Lower leg skin (tissue), 4 donors: ENCODE measurements around the gene SYNGR4. TPM values are rescaled to one million over a fixed set of nuclear protein-coding genes. Genes with fewer than 3 reads are reported as not detected.

Experiments
- DNase-seq, 2 donors: peaks; one replicate each; pipeline ENCODE4 v3.0.0-alpha.2; 2019; ENCODE audit warnings: low spot score in 2 of 2
- H3K4me3 ChIP-seq: fragments of 200-600 bp; sonication (generic); 2 replicates; pipeline ENCODE4 v1.5.1; 2017; ENCODE audit warnings: mild to moderate bottlenecking, low read depth; ENCODE audit not compliant: poor library complexity, severe bottlenecking
- POLR2A ChIP-seq, 2 donors: fragments of 450-650 bp; IDR thresholded peaks; one replicate each; pipeline ENCODE4 v1.6.1; 2016 to 2017; ENCODE audit warnings: antibody characterized with exemption in 2 of 2, mild to moderate bottlenecking in 1 of 2, moderate library complexity in 1 of 2
- WGBS, 2 donors: methylation state at CpG; one replicate each; pipeline ENCODE4 v1.1.5; 2018; 5-methylcytosine and 5-hydroxymethylcytosine counted together
- intact Hi-C: fragments of 100-400 bp; cut with DNase I; formaldehyde crosslinking; loops from one replicate; pipeline ENCODE4 v1.15.0; 2023; ENCODE audit warnings: low total_unique reads
- total RNA-seq, 4 donors: library from RNA; depleted of rRNA; stranded (reverse); fragments of >200 nt; gene quantifications; one replicate each; pipeline ENCODE4 v1.1.0, GENCODE V29; 2016
- TF ChIP-seq, protein P1 (sequence below), 3 donors: fragments of 450-650 bp; IDR thresholded peaks; one replicate each; pipeline ENCODE4 v1.5.1; 2016; ENCODE audit warnings: antibody characterized with exemption in 3 of 3, mild to moderate bottlenecking in 3 of 3, moderate library complexity in 2 of 3

The SYNGR4 gene
- total RNA-seq, 4 donors from 2014 or later = not detected

DNA sequence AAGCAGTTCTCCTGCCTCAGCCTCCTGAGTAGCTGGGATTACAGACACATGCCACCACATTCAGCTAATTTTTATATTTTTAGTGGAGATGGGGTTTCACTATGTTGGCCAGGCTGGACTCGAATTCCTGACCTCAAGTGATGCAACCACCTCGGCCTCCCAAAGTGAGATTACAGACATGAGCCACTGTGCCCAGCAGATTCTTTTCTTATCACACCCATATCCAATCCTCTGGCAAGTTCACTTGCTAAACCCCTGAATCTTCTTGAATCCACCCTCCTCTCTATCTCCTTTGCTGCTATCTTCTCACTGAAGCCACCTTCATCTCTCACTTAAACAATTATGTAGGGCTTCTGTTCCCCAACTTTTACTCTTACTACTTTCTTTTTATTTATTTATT lies 18.0 kb upstream of the SYNGR4 start:
- intact Hi-C loops = no loop called here
- no peak for DNase-seq
- no peak overlapping the region for H3K4me3 ChIP-seq
- no peak for TF ChIP-seq POLR2A (IDR thresholded peaks at IDR 0.05)
- TF ChIP-seq, protein P1, sequence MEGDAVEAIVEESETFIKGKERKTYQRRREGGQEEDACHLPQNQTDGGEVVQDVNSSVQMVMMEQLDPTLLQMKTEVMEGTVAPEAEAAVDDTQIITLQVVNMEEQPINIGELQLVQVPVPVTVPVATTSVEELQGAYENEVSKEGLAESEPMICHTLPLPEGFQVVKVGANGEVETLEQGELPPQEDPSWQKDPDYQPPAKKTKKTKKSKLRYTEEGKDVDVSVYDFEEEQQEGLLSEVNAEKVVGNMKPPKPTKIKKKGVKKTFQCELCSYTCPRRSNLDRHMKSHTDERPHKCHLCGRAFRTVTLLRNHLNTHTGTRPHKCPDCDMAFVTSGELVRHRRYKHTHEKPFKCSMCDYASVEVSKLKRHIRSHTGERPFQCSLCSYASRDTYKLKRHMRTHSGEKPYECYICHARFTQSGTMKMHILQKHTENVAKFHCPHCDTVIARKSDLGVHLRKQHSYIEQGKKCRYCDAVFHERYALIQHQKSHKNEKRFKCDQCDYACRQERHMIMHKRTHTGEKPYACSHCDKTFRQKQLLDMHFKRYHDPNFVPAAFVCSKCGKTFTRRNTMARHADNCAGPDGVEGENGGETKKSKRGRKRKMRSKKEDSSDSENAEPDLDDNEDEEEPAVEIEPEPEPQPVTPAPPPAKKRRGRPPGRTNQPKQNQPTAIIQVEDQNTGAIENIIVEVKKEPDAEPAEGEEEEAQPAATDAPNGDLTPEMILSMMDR (IDR thresholded peaks at IDR 0.05) = no peak
- 93 to 100% methylated on average over 2 of the region's 2 CpGs for WGBS, 2 donors

DNA sequence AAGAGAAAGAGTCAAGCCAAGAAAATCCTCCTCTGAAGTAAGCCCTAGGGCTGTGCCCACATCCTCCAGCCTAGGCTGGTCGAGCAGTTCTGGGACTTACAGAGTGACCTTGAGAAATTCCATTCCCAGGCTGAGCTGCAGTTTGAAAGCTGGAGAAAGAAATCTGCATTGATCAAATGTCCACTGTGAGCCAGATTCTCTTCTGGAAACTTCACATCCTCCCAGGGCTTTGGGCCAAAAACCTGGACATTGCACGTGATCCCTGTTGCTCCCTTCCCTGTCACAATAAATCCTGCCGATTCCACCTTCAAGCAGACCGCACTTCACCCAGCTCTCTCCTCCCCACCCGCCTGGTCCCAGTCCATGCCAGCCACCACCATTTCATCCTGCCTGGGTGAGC lies 16.1 kb upstream of the SYNGR4 start:
- intact Hi-C loops = no loop called here
- TF ChIP-seq, protein P1 (IDR thresholded peaks at IDR 0.05) = no peak
- no peak for TF ChIP-seq POLR2A (IDR thresholded peaks at IDR 0.05)
- no peak for DNase-seq
- H3K4me3 ChIP-seq = no peak overlapping the region
- 64 to 67% methylated on average over 5 of the region's 5 CpGs for WGBS, 2 donors

DNA sequence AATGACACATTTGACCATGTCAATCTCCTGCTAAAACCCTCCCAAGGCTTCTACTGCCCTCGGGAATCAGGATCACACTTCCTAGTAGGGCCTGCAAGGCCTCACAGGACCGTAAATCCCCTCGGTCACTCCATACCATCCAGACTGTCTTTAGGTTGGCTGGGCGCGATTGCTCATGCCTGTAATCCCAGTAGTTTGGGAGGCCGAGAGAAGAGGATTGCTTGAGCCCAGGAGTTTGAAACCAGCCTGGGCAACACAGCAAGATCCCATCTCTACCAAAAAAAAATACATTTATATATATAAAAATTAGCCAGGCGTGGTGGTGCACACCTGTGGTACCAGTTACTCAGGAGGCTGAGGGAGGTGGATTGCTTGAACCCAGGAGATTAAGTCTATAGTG lies 15.4 kb upstream of the SYNGR4 start:
- no peak overlapping the region for H3K4me3 ChIP-seq
- intact Hi-C loops = no loop called here
- 90 to 95% methylated on average over 7 of the region's 7 CpGs for WGBS, 2 donors
- TF ChIP-seq POLR2A (IDR thresholded peaks at IDR 0.05) = no peak
- TF ChIP-seq, protein P1 (IDR thresholded peaks at IDR 0.05) = no peak
- no peak for DNase-seq

DNA sequence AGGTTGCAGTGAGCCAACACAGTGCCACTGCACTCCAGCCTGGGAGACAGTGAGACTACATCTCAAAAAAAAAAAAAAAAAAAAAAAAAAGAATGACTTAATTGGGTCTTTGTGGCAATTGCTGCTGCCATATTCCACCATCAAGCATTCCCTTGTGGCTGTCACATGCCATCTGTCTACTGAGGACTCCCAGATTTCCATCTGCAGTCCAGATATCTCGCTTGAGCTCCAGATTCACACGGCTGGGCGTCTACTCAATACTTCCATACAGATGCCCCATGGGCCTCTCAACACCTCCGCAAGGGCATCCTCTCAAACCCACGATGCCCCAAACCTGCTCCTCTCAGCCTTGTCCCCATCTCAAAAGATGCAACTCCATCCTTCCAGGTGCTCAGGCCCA lies 13.3 kb upstream of the SYNGR4 start:
- WGBS, 2 donors = 75 to 77% methylated on average over 5 of the region's 5 CpGs
- TF ChIP-seq, protein P1 (IDR thresholded peaks at IDR 0.05) = no peak
- no peak for TF ChIP-seq POLR2A (IDR thresholded peaks at IDR 0.05)
- no peak overlapping the region for H3K4me3 ChIP-seq
- intact Hi-C loops = no loop called here
- no peak for DNase-seq

DNA sequence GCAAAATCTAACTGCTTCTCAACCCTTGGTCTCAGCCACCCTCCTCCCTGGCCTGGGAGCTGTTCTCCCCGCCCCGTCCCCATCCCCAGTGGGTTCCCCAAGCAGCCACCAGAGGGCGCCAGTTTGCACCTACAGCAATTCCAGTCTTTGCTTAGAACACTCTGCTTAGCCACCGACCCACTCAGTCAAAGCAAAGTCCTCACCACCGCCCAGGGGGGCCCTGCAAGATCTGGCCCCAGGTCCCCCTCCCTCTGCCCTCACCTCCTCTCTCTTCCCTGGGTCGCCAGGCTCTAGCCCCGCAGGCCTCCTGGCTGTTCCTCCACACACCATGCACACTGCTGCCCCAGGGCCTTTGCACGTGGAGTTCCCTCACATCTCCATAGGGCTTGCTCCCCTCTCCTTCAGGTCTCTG lies 12.8 kb upstream of the SYNGR4 start:
- TF ChIP-seq POLR2A (IDR thresholded peaks at IDR 0.05) = no peak
- TF ChIP-seq, protein P1 (IDR thresholded peaks at IDR 0.05) = peak in 1 of 3 donors; percentile 18
- H3K4me3 ChIP-seq = no peak overlapping the region
- whole genome bisulfite sequencing, 2 donors = 45 to 55% methylated on average over 8 of the region's 8 CpGs
- DNase-seq = peak; percentile 52 to 93
- intact Hi-C loops = no loop called here

DNA sequence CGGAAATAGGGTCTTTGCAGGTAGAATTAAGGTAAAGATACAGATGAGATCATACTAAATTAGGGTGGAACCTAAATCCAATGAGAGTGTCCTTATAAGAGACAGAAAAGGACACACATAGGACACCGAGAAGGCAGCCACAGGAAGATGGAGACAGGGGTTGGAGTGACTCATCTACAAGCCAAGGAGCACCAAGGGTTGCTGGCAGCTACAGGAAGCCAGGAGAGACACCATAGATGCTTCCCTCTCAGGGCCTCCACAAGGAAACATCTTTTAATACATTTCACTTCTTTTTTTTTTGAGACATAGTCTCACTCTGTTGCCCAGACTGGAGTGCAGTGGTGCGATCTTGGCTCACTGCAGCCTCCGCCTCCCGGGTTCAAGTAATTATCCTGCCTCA lies 10.5 kb upstream of the SYNGR4 start:
- H3K4me3 ChIP-seq = no peak overlapping the region
- DNase-seq = no peak
- TF ChIP-seq, protein P1 (IDR thresholded peaks at IDR 0.05) = no peak
- no peak for TF ChIP-seq POLR2A (IDR thresholded peaks at IDR 0.05)
- 86 to 90% methylated on average over 5 of the region's 5 CpGs for WGBS, 2 donors
- intact Hi-C loops = no loop called here
